Skin epidermis (tissue), 12 donors: Measurements from ENCODE around the gene SVOPL.

Source experiments
- H3K27ac ChIP-seq, 21 experiments: fragments of 200-600 bp; sonication (generic) in 11 of 21; one replicate each; pipeline ENCODE4 v1.5.0; 2020; ENCODE audit warnings: mild to moderate bottlenecking in 3 of 21, inconsistent platforms in 2 of 21, moderate library complexity in 2 of 21
- H3K4me3 ChIP-seq, 7 experiments: fragments of 200-600 bp; sonication (generic) in 2 of 7; one replicate each; pipeline ENCODE4 v1.5.0; 2020; ENCODE audit warnings: inconsistent platforms in 2 of 7, mild to moderate bottlenecking in 2 of 7, moderate library complexity in 1 of 7

The SVOPL gene

DNA sequence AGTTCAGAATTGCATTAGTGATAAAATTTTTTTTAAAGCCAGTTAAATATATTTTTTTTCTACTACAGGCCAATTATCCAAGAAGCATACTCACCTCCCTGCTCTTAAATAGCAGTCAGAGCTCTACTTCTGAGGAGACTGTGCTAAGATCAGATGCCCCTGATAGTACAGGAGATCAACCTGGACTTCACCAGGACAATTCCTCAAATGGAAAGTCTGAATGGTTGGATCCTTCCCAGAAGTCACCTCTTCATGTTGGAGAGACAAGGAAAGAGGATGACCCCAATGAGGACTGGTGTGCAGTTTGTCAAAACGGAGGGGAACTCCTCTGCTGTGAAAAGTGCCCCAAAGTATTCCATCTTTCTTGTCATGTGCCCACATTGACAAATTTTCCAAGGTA is 122.0 kb downstream of the SVOPL start:
- H3K27ac ChIP-seq, result no peak overlapping the region

GRCh38 chr7:138575897-138576428 is 125.2 kb downstream of the SVOPL start:
- no peak overlapping the region for H3K27ac ChIP-seq
- no peak overlapping the region for H3K4me3 ChIP-seq

More for the DNA sequence above, 122.0 kb downstream of the SVOPL start:
- H3K4me3 ChIP-seq, result no peak overlapping the region

GRCh38 chr7:138573741-138574140 is 127.4 kb downstream of the SVOPL start:
- no peak overlapping the region for H3K27ac ChIP-seq

GRCh38 chr7:138570715-138571114 is 130.4 kb downstream of the SVOPL start:
- H3K4me3 ChIP-seq, result no peak overlapping the region
- no peak overlapping the region for H3K27ac ChIP-seq

More at GRCh38 chr7:138573741-138574140, 127.4 kb downstream of the SVOPL start:
- H3K4me3 ChIP-seq, result no peak overlapping the region

GRCh38 chr7:138569418-138569817 is 131.7 kb downstream of the SVOPL start:
- Histone ChIP-seq H3K27ac (no peak overlapping the region), H3K4me3 (no peak overlapping the region)

- H3K4me3 ChIP-seq, result no peak overlapping the region
- H3K27ac ChIP-seq, result no peak overlapping the region
These were observed 132.5 kb downstream of the SVOPL start for GRCh38 chr7:138568655-138569054.

DNA sequence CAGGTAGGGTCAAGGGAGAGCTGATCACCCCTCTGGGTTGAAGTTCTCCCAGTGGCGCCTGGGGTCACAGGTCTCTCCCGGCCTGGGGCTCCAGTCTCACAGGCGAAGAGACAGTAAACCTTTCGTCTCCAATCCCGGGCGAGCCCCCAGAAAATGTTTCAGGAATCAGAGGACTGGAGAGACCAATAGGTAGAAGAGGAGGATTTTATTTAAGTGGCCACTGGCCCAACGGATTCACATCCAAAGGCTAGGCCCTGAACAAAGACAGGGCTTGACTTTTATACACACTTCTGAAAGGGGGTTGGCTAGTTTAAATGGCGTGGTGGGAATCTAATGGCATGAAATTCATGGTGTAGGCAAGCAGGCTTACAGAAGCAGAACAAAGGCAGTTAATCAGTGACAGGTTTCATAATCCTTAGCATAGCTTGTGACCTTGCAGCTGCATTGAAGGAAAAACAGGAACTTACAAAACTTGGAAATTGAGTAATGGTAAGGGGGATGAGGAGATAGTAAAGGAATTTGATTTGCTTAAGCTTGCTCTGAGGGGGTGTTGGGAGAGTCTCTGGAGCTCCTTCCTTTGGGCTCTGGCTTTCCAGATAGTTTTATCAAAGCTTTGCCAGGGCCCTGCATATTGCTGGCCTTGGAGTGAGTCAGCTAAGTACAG is 135.6 kb downstream of the SVOPL start:
- Histone ChIP-seq H3K4me3 (no peak overlapping the region), H3K27ac (peak overlapping the region in 1 of 21 experiments; percentile 30)

DNA sequence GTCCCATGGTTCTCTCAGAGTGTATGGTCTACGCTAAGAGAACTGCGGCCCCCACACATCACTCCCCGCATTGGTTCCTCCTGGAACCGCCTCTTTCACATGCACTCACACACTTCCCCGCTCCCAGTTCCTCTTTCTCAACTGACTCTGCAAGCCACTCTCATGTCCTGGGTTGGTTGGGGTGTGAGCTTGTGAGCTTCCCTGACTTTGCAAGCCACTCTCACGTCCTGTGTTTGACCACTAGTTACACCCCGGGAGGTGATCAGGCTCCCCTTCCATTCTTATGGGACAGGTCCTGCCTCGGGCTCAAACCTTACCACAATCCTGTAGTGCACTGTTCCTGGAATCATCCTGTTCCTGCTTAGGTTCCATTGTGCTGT is 136.1 kb downstream of the SVOPL start:
- Histone ChIP-seq H3K4me3 (no peak overlapping the region), H3K27ac (no peak overlapping the region)

DNA sequence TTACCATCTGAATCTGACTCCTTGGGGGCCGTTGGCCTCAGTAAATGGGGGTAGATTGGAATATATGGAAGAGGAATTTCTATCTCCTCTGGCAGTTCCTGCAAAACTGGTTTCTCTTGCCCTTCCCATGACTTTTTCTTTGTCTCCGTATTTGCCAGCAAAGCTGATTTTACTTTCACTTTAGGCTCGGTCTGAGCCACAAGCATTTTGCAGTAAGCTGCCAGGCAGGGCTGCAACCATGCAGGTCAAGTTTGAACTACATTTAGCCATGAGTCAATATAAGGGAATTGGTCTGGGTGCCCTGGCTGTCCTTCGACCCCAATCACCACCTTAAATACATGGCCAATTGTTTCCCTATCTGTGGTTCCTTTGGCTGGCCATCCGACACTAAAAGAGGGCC is 136.8 kb downstream of the SVOPL start:
- no peak overlapping the region for H3K27ac ChIP-seq
- no peak overlapping the region for H3K4me3 ChIP-seq

GRCh38 chr7:138563808-138564207 is 137.4 kb downstream of the SVOPL start:
- Histone ChIP-seq H3K27ac (no peak overlapping the region), H3K4me3 (no peak overlapping the region)

GRCh38 chr7:138559448-138559847 is 141.7 kb downstream of the SVOPL start:
- Histone ChIP-seq H3K27ac (no peak overlapping the region), H3K4me3 (no peak overlapping the region)

- no peak overlapping the region for H3K4me3 ChIP-seq
- no peak overlapping the region for H3K27ac ChIP-seq
These were observed 144.2 kb downstream of the SVOPL start for GRCh38 chr7:138556771-138557484.

GRCh38 chr7:138555684-138556083 is 145.5 kb downstream of the SVOPL start:
- no peak overlapping the region for H3K27ac ChIP-seq

GRCh38 chr7:138554674-138555073 is 146.5 kb downstream of the SVOPL start:
- Histone ChIP-seq H3K4me3 (no peak overlapping the region), H3K27ac (no peak overlapping the region)

More at GRCh38 chr7:138555684-138556083, 145.5 kb downstream of the SVOPL start:
- no peak overlapping the region for H3K4me3 ChIP-seq

- Histone ChIP-seq H3K27ac (no peak overlapping the region), H3K4me3 (no peak overlapping the region)
These were observed 147.4 kb downstream of the SVOPL start for GRCh38 chr7:138553805-138554204.

- Histone ChIP-seq H3K27ac (no peak overlapping the region), H3K4me3 (no peak overlapping the region)
These were observed 150.1 kb downstream of the SVOPL start for GRCh38 chr7:138551102-138551501.

DNA sequence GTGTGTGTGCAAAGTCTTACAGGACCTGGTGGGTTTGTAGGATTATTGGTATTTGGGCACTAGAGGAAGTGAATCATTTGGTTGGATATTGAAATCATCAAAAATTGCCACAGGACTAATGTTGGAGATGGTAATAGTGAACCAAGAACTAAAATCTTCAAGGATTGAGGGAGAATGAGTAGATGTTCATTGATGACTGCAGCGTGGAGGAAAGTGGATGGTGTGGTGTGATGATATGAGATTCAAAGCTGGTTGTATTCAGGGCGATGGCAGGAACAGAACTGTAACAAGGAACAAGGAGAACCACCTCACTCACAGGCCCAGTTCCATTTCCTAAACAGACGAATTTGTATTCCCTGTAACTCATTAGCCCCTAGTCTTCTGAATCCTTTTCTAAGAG is 150.8 kb downstream of the SVOPL start:
- H3K27ac ChIP-seq, result no peak overlapping the region
- no peak overlapping the region for H3K4me3 ChIP-seq

- no peak overlapping the region for H3K27ac ChIP-seq
- no peak overlapping the region for H3K4me3 ChIP-seq
These were observed 152.1 kb downstream of the SVOPL start for GRCh38 chr7:138549082-138549481.

- H3K4me3 ChIP-seq, result no peak overlapping the region
- no peak overlapping the region for H3K27ac ChIP-seq
These were observed 154.3 kb downstream of the SVOPL start for GRCh38 chr7:138546829-138547228.

DNA sequence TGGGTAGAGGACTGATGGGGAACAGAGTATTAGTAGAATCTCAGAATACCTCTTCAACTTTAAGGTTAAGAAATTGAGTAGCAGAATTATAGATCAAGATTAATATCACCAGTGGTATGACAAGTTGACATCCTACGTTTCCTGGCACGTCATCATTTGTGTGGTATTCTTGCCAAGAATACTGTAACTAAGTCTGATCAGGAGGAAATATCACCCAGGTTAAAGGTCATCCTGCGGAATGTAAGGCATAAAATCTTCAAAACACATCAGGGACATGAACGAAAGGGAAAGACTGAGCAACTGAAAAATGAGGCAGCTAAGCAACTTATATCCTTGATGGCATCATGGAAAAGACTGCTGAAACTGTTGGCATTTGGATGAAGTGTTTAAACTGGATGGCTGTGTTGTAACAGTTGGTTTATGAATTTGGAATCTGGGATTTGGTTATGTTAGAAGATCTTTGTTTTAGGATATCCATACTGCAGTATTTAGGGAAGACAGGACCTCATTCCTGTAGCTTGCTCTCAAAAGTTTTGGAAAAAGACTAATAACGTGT is 155.0 kb downstream of the SVOPL start:
- no peak overlapping the region for H3K27ac ChIP-seq
- no peak overlapping the region for H3K4me3 ChIP-seq

- H3K4me3 ChIP-seq, result no peak overlapping the region
- no peak overlapping the region for H3K27ac ChIP-seq
These were observed 156.0 kb downstream of the SVOPL start for GRCh38 chr7:138545123-138545522.
